HG02759 (cell line): ENCODE data around the gene ARHGAP15.

Experiments
- ATAC-seq: cut with Tn5 transposase; IDR thresholded peaks from one replicate; pipeline ENCODE4 v1.9.1; 2021; ENCODE audit warnings: mild to moderate bottlenecking, moderate library complexity; ENCODE audit not compliant: unreplicated experiment

The ARHGAP15 gene

DNA sequence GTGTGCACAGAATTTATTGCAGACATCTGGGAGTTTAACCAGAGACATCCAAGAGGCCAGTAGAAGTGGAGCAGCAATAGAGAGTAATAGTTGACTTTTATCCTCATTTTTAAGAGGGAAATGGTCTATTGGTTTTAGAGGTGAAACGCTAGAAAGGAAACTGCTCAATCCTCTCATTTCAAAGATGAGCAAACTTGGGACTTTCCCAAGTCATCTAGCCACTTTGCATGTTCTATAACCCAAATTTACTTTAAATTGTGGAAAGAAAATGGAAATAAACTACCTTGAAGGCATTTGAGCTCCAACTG lies 601.7 kb downstream of the ARHGAP15 start:
- ATAC-seq: peak; percentile 49

DNA sequence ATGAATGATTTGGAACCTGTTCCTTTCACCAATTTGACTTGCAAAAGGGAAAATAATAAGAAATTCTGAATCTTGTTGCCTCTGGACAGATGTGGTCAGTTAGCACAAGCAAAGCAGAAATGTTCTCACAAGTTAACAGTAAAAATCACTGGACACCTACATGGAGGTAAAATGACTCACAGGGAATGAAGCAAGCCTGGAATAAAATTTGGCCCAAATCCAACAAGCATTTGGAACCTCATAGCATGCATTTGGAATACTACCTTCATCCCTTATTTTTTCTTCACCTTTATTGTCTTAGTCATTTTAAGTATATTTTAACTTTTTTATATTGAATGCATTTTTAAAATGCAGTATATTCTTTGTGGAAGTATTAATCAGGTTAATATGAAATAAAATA lies 602.9 kb downstream of the ARHGAP15 start:
- no peak for ATAC-seq

DNA sequence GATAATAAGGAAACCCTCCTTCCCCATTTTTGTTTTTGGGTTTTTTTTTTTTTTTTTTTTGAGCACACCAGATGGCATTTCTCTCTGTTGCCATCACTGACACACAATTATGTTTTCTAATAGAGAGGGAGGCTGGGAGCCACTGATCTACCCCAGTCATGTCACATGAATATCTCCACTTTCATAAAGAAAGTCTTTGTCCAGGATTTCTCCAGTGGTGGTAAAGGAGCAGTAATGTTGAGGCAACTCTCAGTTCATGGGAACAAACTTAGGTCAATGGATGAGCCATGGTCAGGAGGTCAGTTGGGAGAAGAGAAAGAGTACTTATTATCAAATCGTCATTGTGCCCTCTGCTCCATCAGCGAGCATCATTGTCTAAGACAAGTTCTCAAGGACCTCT lies 603.7 kb downstream of the ARHGAP15 start:
- no peak for ATAC-seq

DNA sequence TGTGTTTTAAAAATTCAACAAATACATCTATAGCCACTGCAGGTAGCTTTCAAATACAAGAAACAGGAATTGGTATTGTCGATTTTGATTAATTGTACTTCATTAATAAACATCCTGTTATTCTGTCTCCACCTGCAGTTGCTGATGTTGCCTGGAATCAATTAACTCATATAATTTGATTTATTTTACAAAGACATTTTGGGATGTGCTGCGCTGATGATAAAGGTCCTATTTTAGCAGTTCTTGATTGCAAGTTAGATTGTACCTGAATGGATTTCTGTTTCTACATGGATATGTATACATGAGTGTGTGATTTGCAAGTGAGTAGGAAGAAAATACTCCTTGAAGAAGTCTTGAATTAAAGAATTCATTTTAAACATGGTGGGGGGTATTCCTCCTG lies 605.3 kb downstream of the ARHGAP15 start:
- no peak for ATAC-seq

DNA sequence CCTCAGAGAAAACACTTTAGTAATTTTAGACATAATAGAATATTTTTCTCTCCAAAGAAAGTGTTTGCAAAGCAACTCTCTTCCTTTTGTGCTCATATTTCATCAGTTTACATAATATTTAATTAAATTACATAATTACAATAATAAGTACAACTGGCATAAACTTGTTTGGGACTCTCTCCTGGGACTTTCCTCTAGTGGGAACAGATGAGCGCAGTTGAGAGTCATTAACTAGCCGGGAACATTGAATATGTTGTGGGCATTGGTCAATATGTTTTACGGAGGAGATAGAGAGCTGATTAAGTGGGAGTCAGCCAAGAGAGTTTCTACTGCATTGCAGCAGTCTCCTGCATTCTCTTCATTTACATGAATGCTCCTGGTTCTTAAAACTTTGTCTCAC lies 607.7 kb downstream of the ARHGAP15 start:
- ATAC-seq: no peak

DNA sequence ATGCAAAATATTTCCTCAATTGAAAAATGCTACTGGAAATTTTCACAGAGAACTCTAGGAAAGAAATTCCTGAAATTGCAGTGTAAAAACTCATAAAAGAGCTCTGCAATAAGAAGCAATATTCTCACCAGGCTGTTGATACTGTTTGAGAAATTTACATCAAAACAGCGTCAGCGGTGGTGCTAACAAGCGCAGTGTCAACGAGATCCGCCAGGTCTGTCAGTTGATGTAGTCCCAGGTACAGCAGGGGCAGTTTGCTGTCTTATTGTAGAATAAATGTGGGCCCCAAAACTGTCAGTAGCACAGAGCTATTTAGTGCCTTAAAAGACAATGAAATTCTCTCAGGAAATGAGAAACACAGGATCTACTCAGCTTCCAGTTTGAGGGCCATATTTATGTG lies 611.2 kb downstream of the ARHGAP15 start:
- no peak for ATAC-seq

DNA sequence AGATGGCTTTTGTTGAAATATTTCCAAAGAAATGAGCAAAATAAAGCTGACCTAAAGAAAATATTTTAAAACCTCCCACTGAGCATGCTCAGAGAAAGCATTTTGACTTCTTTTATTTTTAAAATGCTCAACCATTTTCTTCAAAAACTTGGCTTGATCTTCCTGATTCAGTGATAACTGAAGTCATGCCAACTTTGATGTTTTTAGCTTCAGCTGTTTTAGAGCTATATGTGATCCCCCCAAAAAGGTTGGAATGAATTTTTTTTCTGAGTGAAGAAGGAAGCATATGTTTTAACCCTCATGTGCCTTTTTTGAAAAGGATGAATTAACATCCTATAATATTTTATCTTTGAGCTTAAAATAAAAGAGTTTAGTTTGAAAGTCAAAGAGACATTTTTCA lies 612.0 kb downstream of the ARHGAP15 start:
- no peak for ATAC-seq

DNA sequence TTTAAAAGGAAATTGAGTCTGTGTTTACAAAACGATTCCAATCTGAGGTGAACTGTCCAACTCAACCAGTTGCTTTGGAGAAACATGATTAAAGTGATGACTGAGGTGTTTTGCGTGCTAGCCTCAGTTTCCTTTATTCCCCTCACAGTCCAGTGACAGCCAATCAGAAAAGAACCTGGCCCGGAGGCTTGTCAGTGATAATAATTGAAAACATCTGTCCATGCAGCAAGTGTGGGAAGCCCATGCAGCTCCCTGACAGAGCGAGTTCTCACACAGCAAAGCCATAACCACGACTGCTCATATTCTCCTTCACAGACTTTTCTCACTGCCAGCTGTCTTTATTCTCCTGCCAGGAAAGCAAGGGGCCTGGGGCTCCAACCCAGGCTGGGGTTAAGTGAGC lies 613.4 kb downstream of the ARHGAP15 start:
- ATAC-seq: no peak

DNA sequence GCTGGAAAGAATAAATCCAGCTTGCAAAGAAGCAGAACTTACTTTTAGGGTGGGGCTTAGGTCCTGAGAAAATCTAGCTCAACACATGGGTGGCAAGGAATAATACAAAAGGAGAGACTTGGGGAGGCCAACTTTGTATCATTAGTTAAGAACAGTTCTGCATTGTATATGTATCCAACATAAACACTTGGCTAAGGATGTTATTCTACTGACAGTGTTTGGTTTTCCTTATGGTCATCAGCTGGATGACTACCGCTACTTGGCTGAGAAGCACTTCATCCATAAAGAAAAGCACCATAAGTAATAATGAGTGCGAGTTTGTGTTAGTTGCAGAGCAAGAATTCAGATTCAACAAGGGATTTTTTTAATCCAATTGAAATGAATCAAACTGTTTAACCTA lies 614.9 kb downstream of the ARHGAP15 start:
- ATAC-seq: no peak

DNA sequence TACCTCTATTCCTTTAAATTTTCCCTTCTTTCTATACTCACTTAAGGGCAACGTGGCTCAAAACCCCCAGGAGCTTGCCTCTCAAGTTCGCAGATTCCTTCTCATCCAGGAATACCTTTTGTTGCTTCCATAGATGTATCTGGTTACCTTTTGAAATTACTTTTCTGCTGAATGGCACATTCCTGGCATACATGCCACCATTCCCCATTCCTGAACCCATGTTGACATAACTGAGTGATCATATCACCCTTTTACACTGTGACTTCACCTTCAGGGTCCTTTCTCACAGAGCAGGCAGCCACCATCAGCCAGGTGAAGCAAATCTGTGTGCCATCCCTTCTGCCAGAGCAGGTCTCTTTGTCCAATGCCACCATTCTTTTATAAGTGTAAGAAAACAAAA lies 615.8 kb downstream of the ARHGAP15 start:
- ATAC-seq: no peak

DNA sequence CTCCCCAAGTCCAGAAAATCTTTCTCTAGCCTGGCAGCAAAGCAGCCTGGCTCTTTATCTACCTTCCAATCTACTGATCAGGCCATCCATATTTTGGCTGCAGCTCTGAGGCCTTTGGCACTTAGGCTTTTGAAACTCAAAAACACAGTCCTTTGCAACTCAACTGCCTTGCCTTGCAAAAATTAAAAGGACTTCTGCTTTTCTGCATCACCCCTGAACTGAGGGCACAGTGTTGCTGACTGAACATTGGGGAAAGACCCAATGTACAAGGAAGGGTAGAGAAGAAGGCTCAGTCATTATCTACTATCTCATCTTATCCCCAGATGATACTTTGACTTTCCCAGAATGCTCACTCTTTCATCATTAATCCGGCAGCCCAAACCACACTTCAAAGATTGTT lies 625.5 kb downstream of the ARHGAP15 start:
- ATAC-seq: no peak

DNA sequence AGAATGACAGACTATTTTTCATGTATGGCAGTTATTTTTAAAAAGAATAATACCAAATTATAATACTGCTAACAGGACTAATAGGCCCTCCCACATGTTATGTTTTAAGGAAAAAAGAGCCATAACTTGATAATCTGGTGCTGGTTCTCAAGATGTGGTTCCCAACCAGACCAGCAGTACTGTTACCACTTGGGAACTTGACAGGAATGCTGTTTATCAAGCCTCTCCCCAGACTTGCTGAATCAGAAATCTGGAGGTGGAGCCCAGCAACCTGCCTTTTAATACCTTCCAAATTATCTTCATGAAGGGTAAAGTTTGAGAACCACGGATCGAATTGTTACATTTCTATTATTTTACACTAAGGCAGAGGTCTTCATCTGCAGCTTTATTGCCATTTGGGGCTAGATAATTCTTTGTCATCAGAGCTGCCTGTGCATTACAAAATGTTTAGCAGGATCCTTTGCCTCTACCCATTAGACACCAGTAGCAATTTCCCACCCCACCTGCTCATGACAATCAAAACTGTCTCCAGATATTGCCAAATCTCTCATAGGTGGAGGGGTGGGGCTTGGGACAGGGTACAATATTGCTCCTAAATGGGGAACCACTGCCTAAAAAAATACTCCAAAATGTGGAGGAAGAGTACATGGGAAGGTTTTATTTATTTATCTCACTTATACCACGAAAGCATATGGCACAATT lies 629.6 kb downstream of the ARHGAP15 start:
- no peak for ATAC-seq

DNA sequence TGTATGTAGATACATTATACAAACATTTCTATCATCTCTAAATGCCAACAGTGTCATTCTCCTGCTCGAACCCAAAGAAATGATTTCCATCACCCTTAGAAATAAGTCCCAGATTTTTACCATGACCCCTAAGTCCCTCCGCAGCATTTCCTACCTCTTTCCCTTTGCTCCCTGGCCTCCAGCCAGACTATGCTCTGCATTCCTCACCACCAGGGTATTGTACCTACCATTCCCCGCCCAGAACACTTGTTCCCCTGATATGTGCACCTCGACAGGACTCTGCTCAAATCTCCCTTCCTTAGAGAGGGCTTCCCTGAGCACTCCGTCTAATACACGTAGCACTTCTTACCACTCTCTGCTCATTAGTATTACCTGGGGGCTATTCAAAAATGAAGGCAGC lies 630.2 kb downstream of the ARHGAP15 start:
- no peak for ATAC-seq

DNA sequence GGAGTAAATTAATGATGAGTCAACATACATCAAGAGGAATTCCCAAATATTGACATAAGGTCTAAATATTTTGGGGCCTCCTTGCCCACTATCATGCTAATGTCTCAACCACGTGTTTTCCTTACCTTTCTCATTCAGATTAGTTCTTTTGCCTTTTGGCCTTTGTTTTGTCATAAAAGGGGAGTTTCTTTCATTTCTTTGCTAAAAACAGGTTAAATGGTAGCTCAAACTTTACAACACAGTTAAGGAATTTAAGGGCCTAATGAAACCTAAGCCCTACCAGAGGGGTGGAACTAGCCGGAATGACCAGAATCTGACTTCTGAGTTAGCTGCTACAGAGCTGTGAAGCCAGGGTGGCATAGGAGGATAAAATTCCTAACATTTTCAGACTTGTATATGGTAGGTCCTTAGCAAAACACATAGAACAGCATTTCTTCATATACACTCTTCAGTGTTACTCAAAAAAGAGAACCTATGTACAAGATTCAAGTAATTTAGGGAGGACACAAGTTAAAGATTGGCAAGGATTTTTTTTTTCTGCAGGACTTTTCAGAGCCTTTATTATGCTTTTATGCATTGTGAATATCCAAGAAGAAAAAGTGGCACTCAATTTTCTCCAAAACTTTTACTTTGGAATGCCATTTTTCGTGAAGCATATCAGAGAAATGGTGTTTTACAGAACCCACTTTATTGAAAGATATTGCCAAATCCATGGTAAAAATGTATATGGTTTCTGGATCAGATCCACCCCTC lies 633.1 kb downstream of the ARHGAP15 start:
- no peak for ATAC-seq

DNA sequence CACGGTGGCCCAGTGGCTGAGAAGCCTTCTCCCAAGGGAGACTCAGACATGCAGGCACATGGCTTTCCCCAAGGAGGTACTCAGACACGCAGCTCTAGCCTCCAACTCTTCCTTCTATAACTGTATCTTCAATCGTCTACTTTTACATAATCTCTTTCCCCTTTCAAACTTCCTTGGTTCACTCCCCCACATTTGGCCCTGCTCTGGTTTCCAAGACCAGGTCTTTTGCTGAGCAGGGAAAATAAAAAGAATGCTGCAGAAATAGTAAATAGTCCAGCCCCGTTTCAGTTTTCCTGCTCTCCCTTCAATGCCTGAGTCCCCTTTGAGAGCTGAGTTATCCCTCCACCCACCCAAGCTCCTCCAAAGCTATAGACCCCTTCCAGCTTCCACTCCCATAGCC lies 635.0 kb downstream of the ARHGAP15 start:
- ATAC-seq: no peak

DNA sequence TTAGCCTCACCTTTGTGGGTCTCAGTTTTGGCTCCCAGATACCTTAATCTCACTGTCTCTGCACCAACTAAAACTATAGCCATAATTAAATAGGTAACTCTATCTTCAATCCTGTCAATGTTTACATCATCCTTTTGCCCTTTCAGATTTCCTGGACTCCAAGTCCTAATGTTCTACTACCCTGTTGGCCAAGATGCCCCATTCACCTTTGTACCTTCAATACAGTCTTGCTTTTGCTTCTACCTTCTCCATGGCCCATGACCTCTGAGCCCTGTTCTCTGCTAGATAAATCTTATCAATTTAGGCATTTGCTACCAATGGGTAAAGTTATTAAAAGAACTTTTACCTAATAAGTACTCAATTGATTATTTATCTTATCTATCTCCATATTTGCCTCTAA lies 635.5 kb downstream of the ARHGAP15 start:
- ATAC-seq: no peak

DNA sequence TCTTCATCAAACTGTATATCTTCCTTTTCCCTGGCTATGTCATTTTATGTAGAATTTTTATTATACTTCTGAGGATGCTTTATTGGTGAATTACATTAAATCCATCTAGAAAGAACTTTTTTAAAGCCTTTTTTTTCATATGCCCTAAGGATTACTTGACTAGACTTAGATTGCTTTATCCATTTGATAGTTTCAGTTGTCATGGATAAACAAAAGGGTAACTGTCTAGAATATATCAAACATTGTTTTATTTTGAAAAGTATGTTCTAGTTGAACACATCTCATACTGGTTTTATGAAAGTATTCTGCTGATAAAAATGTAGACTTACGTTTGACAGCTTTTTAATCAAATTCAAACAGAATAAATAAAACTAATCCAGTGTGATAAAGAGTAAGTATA lies 639.8 kb downstream of the ARHGAP15 start:
- ATAC-seq: no peak

DNA sequence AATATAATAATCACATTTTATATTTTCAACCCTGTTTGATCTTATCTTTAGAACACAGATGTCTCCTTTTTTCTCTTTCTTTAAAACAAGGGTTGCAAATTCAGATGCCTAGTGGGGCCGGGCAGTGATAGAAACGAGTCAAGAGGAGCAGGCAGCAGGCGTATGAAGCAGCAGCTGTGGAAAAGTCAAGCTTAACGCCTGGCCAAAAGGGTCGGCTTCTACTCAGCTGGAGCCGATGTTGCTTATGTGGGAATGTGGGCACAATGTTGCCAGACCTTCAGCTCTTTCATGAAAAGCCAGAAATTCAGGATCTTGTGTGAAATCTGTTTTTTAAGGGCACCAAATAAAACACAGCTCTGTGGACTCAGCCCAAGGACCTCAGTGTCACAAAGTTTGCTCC lies 642.7 kb downstream of the ARHGAP15 start:
- ATAC-seq: no peak

DNA sequence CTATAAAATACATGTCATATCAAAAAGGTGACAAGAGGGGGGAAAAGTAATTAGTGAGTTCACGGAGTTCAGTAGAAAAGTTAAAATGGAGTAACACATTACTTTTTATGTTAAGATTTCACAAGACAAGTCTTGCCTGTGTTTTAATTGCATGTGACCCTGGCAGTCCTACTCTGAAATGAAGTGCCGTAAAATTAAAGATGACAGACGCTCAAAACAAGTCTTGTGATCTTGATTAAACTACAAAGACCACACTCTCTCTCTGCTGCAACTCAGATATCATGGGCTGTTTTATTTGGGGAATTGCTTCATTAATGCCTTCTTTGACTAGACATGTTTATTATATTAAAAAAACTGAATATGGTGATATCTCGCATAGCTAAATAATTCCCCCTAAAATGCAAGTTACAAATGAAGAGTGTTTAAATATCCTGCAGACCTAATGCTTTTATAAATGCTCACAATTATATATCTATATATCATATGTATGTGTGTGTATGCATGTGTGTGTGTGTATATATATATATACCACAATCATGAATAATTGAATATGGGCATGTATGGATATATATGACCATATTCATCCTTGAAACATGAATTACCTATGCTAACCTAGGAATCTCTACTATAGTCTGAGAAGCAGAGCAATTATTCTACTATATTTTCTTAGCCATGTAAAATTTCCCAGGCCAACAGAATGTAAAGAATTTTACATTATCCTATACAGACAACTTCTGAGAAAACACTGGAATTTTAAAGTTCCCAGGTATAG lies 647.5 kb downstream of the ARHGAP15 start:
- no peak for ATAC-seq

DNA sequence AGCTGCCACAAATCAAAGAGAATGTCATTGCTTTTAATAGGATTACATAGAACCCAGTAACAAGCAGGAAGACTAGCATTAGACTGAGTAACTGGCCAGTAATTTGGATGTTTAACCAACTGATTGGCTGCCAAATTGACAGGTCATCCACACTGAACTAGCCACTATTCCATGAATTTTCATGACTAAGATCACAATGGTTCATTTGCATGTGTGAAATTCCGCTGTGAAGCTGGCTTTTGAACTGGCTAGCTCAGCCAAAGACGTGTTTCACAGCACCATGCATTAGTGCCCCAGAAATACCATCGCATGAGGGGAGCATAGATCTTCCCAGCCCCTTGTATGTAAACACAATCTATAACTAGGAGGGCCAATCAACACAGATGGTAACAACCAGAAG lies 649.8 kb downstream of the ARHGAP15 start:
- no peak for ATAC-seq

DNA sequence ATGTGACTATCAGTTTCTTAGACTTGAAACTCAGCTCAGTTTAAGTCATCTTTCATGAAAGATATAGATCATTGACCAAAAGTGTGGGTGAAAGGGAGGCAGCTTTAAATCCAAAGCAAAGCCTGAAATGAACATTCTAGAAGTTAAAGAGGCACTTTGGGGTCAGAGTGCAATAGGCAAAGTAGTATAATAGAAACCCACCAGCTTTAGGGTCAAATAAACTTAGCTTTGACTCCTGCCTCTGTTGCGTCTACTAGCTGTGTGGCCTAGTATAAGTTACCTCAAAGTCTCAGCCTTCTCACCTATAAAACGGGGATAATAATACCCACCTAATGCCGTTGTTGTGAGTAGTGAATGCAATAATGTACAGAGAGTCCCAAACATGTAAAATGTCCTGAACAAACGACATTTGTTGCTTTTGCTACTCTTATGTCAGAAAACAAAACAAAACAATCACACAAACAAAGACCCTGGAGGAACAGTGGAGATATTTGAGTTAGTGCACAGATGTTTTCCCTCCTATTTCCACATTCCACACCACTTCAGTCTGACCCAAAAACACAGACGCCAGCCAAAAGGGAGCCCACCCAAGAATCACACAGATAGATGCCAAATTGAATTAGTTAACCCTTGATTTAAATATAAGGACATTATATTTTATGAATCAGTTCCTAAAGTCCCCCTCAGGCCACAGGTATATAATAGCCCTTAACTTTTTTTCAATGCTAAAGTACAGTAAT lies 657.0 kb downstream of the ARHGAP15 start:
- no peak for ATAC-seq
